Fibroblast of the aortic adventitia (primary cell): ENCODE results near the gene UGT1A6. TPM values are rescaled to one million over a fixed set of nuclear protein-coding genes. Genes with fewer than 3 reads are reported as not detected.

Experiments
- DNase-seq: peaks from one replicate; pipeline ENCODE4 v3.0.0-alpha.2; 2010; ENCODE audit warnings: low read depth
- H3K4me3 ChIP-seq: 2 replicates; pipeline ENCODE4 v1.5.1; 2011; ENCODE audit warnings: low read depth, mild to moderate bottlenecking, control low read depth, low read length, moderate library complexity
- total RNA-seq: library from RNA; depleted of rRNA; stranded (reverse); fragments of >200 nt; gene quantifications from 2 replicates; pipeline ENCODE4 v1.2.3, GENCODE V29; 2012; ENCODE audit warnings: low replicate concordance
- TF ChIP-seq, protein P1 (sequence below): IDR thresholded peaks from 2 replicates; pipeline ENCODE4 v1.5.1; 2011; ENCODE audit warnings: mild to moderate bottlenecking, low read length, control low read depth, inconsistent platforms; ENCODE audit not compliant: insufficient read depth

Gene UGT1A6
- total RNA-seq, 1 donor = 0.09 TPM

DNA sequence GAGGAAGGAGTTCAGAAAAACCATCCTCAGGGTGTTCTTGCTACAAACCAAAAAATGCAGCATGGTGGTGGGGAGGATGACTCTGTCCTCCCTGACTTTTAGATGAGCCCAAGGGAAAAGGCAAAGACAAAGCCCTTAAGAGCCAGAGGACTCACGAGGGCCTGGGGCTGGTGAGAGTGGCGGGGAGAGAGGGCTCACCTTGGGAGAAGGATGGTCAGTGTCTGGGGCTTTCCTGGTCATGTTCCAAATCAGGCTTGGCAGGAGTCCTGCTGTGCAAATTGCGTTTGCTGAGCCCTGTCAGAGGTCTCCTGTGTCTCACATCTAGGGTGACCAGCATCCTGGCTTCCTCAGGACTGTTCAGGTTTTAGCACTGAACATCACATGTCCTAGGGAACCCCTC, 72.1 kb downstream of the UGT1A6 start:
- TF ChIP-seq, protein P1, sequence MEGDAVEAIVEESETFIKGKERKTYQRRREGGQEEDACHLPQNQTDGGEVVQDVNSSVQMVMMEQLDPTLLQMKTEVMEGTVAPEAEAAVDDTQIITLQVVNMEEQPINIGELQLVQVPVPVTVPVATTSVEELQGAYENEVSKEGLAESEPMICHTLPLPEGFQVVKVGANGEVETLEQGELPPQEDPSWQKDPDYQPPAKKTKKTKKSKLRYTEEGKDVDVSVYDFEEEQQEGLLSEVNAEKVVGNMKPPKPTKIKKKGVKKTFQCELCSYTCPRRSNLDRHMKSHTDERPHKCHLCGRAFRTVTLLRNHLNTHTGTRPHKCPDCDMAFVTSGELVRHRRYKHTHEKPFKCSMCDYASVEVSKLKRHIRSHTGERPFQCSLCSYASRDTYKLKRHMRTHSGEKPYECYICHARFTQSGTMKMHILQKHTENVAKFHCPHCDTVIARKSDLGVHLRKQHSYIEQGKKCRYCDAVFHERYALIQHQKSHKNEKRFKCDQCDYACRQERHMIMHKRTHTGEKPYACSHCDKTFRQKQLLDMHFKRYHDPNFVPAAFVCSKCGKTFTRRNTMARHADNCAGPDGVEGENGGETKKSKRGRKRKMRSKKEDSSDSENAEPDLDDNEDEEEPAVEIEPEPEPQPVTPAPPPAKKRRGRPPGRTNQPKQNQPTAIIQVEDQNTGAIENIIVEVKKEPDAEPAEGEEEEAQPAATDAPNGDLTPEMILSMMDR = no peak
- H3K4me3 ChIP-seq = no peak overlapping the region
- no peak for DNase-seq

DNA sequence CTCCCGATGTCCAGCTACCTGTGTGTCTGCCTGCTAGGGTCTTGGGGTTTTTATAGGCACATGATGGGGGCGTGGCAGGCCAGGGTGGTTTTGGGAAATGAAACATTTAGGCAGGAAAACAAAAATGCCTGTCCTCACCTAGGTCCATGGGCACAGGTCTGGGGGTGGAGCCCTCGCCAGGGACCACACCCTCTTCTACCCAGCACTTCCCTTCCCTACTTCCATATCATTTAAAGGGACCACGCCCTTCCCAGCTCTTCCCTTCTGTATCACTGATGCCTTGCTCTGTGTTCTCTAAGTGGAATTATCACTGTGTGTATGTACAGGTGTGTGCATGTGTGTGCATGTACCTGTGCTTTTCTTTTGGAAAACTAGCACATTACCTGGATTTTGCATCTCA, 73.7 kb downstream of the UGT1A6 start:
- no peak for DNase-seq
- no peak overlapping the region for H3K4me3 ChIP-seq
- TF ChIP-seq, protein P1 = no peak

DNA sequence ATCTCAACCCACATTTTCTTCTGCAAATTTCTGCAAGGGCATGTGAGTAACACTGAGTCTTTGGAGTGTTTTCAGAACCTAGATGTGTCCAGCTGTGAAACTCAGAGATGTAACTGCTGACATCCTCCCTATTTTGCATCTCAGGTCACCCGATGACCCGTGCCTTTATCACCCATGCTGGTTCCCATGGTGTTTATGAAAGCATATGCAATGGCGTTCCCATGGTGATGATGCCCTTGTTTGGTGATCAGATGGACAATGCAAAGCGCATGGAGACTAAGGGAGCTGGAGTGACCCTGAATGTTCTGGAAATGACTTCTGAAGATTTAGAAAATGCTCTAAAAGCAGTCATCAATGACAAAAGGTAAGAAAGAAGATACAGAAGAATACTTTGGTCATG, 75.4 kb downstream of the UGT1A6 start:
- H3K4me3 ChIP-seq = no peak overlapping the region
- TF ChIP-seq, protein P1 = no peak
- DNase-seq = no peak

- TF ChIP-seq, protein P1 = no peak
- H3K4me3 ChIP-seq = no peak overlapping the region
- DNase-seq = no peak
These were observed 76.6 kb downstream of the UGT1A6 start for GRCh38 chr2:233769260-233769659.

DNA sequence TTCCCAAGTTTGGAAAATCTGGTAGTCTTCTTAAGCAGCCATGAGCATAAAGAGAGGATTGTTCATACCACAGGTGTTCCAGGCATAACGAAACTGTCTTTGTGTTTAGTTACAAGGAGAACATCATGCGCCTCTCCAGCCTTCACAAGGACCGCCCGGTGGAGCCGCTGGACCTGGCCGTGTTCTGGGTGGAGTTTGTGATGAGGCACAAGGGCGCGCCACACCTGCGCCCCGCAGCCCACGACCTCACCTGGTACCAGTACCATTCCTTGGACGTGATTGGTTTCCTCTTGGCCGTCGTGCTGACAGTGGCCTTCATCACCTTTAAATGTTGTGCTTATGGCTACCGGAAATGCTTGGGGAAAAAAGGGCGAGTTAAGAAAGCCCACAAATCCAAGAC, 79.5 kb downstream of the UGT1A6 start:
- no peak for DNase-seq
- TF ChIP-seq, protein P1 = no peak
- H3K4me3 ChIP-seq = no peak overlapping the region

GRCh38 chr2:233772583-233772982, 79.9 kb downstream of the UGT1A6 start:
- H3K4me3 ChIP-seq = no peak overlapping the region
- TF ChIP-seq, protein P1 = peak; percentile 21
- DNase-seq = peak; percentile 34

DNA sequence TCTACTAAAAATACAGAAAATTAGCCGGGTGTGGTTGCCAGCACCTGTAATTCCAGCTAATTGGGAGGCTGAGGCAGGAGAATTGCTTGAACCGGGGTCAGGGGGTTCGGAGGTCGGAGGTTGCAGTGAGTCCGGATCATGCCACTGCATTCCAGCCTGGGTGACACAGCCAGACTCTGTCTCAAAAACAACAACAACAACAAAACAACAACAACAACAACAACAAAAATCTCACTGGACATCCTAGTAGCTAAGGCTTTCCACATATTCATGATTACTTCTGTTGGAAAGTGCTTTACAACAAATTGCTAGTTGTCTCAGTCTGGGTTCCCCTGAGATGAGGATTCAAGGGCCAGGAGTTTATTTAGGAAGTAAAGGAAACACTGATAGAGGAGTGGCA, 81.2 kb downstream of the UGT1A6 start:
- H3K4me3 ChIP-seq = no peak overlapping the region
- no peak for DNase-seq

More for the DNA sequence above, 81.2 kb downstream of the UGT1A6 start:
- TF ChIP-seq, protein P1 = no peak
